Trophoblast cell (in vitro differentiated cells and primary cell): ENCODE results near the gene INAVA.
A peak's percentile ranks its signal among the peaks of the same experiment; 100 is the strongest.

Experiments used
- DNase-seq, 2 donors: peaks; one replicate each; pipeline ENCODE4 v3.0.0-alpha.2; 2016
- H2AFZ ChIP-seq: 2 replicates; pipeline ENCODE4 v1.6.1; 2013; ENCODE audit warnings: low read length, moderate library complexity, mild to moderate bottlenecking; ENCODE audit not compliant: insufficient read depth, poor library complexity
- H2AK5ac ChIP-seq: 2 replicates; pipeline ENCODE4 v1.6.1; 2013; ENCODE audit warnings: mild to moderate bottlenecking, low read length
- H2BK120ac ChIP-seq: 2 replicates; pipeline ENCODE4 v1.6.1; 2013; ENCODE audit warnings: low read length, mild to moderate bottlenecking, moderate library complexity; ENCODE audit not compliant: insufficient read depth, poor library complexity
- H2BK12ac ChIP-seq: 2 replicates; pipeline ENCODE4 v1.6.1; 2013; ENCODE audit warnings: mild to moderate bottlenecking, low read length, moderate library complexity
- H2BK5ac ChIP-seq: 2 replicates; pipeline ENCODE4 v1.6.1; 2013; ENCODE audit warnings: low read length, low read depth, moderate library complexity, mild to moderate bottlenecking; ENCODE audit not compliant: poor library complexity
- H3K14ac ChIP-seq: 2 replicates; pipeline ENCODE4 v1.6.1; 2013; ENCODE audit warnings: mild to moderate bottlenecking, low read length
- H3K18ac ChIP-seq: 2 replicates; pipeline ENCODE4 v1.6.1; 2013; ENCODE audit warnings: mild to moderate bottlenecking, low read length
- H3K23ac ChIP-seq: 2 replicates; pipeline ENCODE4 v1.6.1; 2013; ENCODE audit warnings: low read length
- H3K27ac ChIP-seq: 2 replicates; pipeline ENCODE4 v1.5.1; 2013; ENCODE audit warnings: low read depth, mild to moderate bottlenecking, inconsistent platforms, low read length, moderate library complexity
- H3K27me3 ChIP-seq: 2 replicates; pipeline ENCODE4 v1.6.1; 2013; ENCODE audit warnings: inconsistent platforms, mild to moderate bottlenecking, low read length, moderate library complexity; ENCODE audit not compliant: insufficient read depth
- H3K36me3 ChIP-seq, 2 experiments: 1 replicate in 1 of 2; 2 replicates in 1 of 2; pipeline ENCODE4 v1.6.1; 2013; ENCODE audit warnings: low read length in 2 of 2, mild to moderate bottlenecking in 2 of 2, moderate library complexity in 1 of 2; ENCODE audit not compliant: insufficient read depth in 2 of 2, control insufficient read depth in 1 of 2
- H3K4ac ChIP-seq: 2 replicates; pipeline ENCODE4 v1.6.1; 2013; ENCODE audit warnings: low read depth, mild to moderate bottlenecking, low read length, moderate library complexity
- H3K4me1 ChIP-seq, 2 experiments: 1 replicate in 1 of 2; 2 replicates in 1 of 2; pipeline ENCODE4 v1.6.1; 2013; ENCODE audit warnings: low read length in 2 of 2, mild to moderate bottlenecking in 2 of 2, moderate library complexity in 1 of 2; ENCODE audit not compliant: insufficient read depth in 2 of 2, control insufficient read depth in 1 of 2
- H3K4me2 ChIP-seq: 2 replicates; pipeline ENCODE4 v1.6.1; 2013; ENCODE audit warnings: inconsistent platforms, mild to moderate bottlenecking, low read length, moderate library complexity
- H3K4me3 ChIP-seq: 2 replicates; pipeline ENCODE4 v1.5.1; 2013; ENCODE audit warnings: mild to moderate bottlenecking, low read depth, low read length, inconsistent platforms
- H3K79me1 ChIP-seq: one replicate; pipeline ENCODE4 v1.6.1; 2013; ENCODE audit warnings: low read length
- H3K79me2 ChIP-seq: 2 replicates; pipeline ENCODE4 v1.6.1; 2013; ENCODE audit warnings: low read length, mild to moderate bottlenecking; ENCODE audit not compliant: control insufficient read depth, insufficient read depth, poor library complexity
- H3K9ac ChIP-seq: 2 replicates; pipeline ENCODE4 v1.6.1; 2013; ENCODE audit warnings: mild to moderate bottlenecking, low read length
- H3K9me3 ChIP-seq: 2 replicates; pipeline ENCODE4 v1.6.1; 2013; ENCODE audit warnings: low read depth, mild to moderate bottlenecking, control low read depth, inconsistent platforms, low read length; ENCODE audit not compliant: insufficient read depth
- H4K12ac ChIP-seq: 2 replicates; pipeline ENCODE4 v1.6.1; 2013; ENCODE audit warnings: low read depth, mild to moderate bottlenecking, low read length, moderate library complexity
- H4K8ac ChIP-seq: 2 replicates; pipeline ENCODE4 v1.6.1; 2013; ENCODE audit warnings: low read depth, mild to moderate bottlenecking, low read length, moderate library complexity
- H4K91ac ChIP-seq: one replicate; pipeline ENCODE4 v1.6.1; 2013; ENCODE audit warnings: low read depth, mild to moderate bottlenecking, low read length, moderate library complexity
- WGBS: extraction: QIAGEN DNeasy Blood & Tissue Kit; methylation state at CpG from one replicate; pipeline ENCODE4 v1.1.7; 2013; ENCODE audit warnings: missing lambda C conversion rate; ENCODE audit not compliant: insufficient read length, insufficient coverage; ENCODE audit errors: extremely low coverage; 5-methylcytosine and 5-hydroxymethylcytosine counted together

INAVA gene

DNA sequence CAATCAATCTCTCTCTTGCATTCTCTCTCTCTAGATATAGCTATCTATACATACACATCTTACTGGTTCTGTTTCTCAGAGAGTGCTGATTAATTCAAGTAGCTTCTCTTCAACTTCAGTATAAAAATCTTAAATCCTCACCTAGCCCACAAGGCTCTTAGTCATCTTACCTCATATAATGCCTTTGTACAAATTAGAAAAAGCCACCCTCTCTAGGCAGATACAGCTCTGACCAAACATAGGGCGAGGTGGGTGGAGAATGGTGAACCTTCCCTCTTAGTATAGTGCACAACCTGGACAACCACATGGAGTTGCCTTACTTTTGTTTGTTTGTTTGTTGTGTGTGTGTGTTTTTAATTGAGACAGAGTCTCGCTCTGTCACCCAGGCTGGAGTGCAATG is 5.1 kb upstream of the INAVA start:
- no peaks in the 10 kb centered on the region for H3K36me3 ChIP-seq
- H2BK12ac ChIP-seq: no peak overlapping the region
- H3K4me1 ChIP-seq: peaks cover 33 to 38% of the 10 kb centered on the region in 2 experiments
- H2AFZ ChIP-seq: no peak overlapping the region
- H3K79me1 ChIP-seq: peaks cover 26% of the 10 kb centered on the region
- no peak overlapping the region for H3K4me3 ChIP-seq
- DNase-seq: no peak
- H3K27ac ChIP-seq: no peak overlapping the region
- peaks cover 17% of the 10 kb centered on the region for H3K79me2 ChIP-seq
- no peak overlapping the region for H2AK5ac ChIP-seq
- H2BK120ac ChIP-seq: no peak overlapping the region
- no peak overlapping the region for H4K91ac ChIP-seq
- no peak overlapping the region for H3K23ac ChIP-seq
- H3K14ac ChIP-seq: no peak overlapping the region
- no peak overlapping the region for H3K4me2 ChIP-seq
- H3K27me3 ChIP-seq: no peaks in the 10 kb centered on the region
- no peak overlapping the region for H4K12ac ChIP-seq
- H2BK5ac ChIP-seq: no peak overlapping the region
- WGBS: no CpG with 5 or more reads among the region's 2 CpGs
- H3K18ac ChIP-seq: no peak overlapping the region
- H3K4ac ChIP-seq: no peak overlapping the region
- no peak overlapping the region for H3K9ac ChIP-seq
- no peak overlapping the region for H4K8ac ChIP-seq
- H3K9me3 ChIP-seq: no peaks in the 10 kb centered on the region

DNA sequence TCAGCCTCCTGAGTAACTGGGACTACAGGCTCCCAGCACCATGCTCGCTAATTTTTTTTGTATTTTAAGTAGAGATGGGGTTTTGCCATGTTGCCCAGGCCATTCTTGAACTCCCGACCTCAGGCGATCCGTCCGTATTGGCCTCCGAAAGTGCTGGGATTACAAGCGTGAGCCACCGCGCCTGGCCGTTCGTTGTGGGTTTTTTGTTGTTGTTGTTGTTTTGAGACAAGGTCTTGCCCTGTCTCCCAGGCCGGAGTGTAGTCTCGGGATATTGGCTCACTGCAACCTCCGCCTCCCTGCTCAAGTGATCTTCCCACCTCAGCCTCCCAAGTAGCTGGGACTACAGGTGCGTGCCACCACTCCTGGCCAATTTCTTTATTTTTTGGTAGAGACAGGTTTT is 4.7 kb upstream of the INAVA start:
- Histone ChIP-seq H3K4me1 (peaks cover 36 to 42% of the 10 kb centered on the region in 2 experiments), H3K18ac (no peak overlapping the region), H3K4me3 (no peak overlapping the region), H3K14ac (no peak overlapping the region), H3K4me2 (no peak overlapping the region), H3K23ac (no peak overlapping the region), H2AK5ac (no peak overlapping the region), H3K79me1 (peaks cover 29% of the 10 kb centered on the region), H3K36me3 (no peaks in the 10 kb centered on the region), H4K12ac (no peak overlapping the region), H4K8ac (no peak overlapping the region), H2AFZ (no peak overlapping the region), H2BK12ac (no peak overlapping the region), H4K91ac (no peak overlapping the region), H2BK120ac (no peak overlapping the region), H2BK5ac (no peak overlapping the region), H3K4ac (no peak overlapping the region), H3K9me3 (no peaks in the 10 kb centered on the region), H3K9ac (no peak overlapping the region), H3K27me3 (no peaks in the 10 kb centered on the region), H3K79me2 (peaks cover 20% of the 10 kb centered on the region), H3K27ac (no peak overlapping the region)
- DNase-seq: no peak
- no CpG with 5 or more reads among the region's 15 CpGs for WGBS

DNA sequence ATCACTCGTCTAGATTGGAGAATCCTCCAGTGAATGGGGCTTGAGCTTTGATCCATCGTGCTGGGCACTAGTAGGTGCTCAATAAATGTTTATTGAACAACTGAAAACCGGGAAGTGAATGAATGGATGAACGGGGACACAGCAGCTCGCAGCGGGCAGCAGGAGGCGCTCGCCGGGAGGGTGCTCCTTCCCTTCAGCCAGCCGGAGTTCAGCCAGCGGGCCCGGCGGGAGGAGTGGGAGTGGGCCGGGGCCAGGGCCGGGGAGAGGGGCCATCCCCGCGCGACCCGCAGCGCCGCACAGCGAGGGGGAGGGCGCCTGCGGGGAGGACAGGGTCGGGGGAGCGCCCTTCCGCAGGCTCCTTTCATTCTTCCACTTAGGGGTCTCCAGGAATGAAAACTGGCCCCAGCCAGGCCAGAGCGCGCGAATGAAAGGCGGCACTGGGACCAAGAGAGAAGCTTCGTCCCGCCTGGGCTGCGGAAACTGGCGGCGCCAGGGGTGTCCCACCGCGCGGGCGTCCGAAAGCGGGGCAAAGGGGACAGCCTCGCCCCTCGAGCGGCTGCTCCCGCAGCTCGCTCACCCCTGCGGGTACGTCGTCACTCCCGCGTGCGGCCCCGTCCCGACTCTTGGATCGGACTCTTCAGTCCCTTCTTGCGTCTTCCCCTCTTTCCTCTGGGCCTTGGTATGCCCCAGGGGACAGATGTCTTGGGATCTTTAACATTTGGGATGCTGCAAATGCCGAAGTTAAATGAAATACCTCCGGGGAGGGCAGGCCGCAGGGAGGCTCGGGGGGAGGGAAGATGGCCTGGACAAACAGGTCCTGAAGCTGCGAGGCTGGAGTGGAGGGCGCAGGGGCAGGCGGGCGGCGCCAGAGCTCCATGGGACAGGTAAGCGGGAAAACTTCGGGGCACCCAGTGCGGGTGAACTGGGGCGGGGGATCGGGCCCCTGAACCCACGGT is 3.6 kb upstream of the INAVA start:
- Histone ChIP-seq H3K14ac (peak overlapping the region; percentile 94), H2AK5ac (peak overlapping the region; percentile 57), H3K79me1 (peaks cover 38% of the 10 kb centered on the region), H4K91ac (peak overlapping the region; percentile 94), H2BK5ac (peak overlapping the region; percentile 99), H3K23ac (no peak overlapping the region), H4K12ac (peak overlapping the region; percentile 55), H3K9ac (peak overlapping the region; percentile 91), H3K4me3 (peak overlapping the region; percentile 68), H3K36me3 (peaks cover 0 to 5% of the 10 kb centered on the region in 2 experiments), H3K27me3 (no peaks in the 10 kb centered on the region), H3K4me2 (peak overlapping the region; percentile 52), H4K8ac (peak overlapping the region; percentile 78), H2BK120ac (peak overlapping the region; percentile 99), H3K79me2 (peaks cover 27% of the 10 kb centered on the region), H3K4ac (peak overlapping the region; percentile 57), H3K18ac (peak overlapping the region; percentile 89), H3K9me3 (no peaks in the 10 kb centered on the region), H2AFZ (peak overlapping the region; percentile 80), H2BK12ac (peak overlapping the region; percentile 55), H3K27ac (peak overlapping the region; percentile 99), H3K4me1 (peaks cover 47 to 53% of the 10 kb centered on the region in 2 experiments)
- WGBS: no CpG with 5 or more reads among the region's 72 CpGs
- peak; percentile 94 to 96 for DNase-seq

- Histone ChIP-seq H3K36me3 (peaks cover 0 to 5% of the 10 kb centered on the region in 2 experiments), H3K4ac (peak overlapping the region; percentile 57), H3K27me3 (no peaks in the 10 kb centered on the region), H4K12ac (peak overlapping the region; percentile 39), H3K79me2 (peaks cover 27% of the 10 kb centered on the region), H4K91ac (peak overlapping the region; percentile 94), H3K79me1 (peaks cover 38% of the 10 kb centered on the region), H3K4me3 (peak overlapping the region; percentile 68), H3K4me2 (peak overlapping the region; percentile 52), H3K9me3 (no peaks in the 10 kb centered on the region), H3K4me1 (peaks cover 47 to 56% of the 10 kb centered on the region in 2 experiments), H3K18ac (peak overlapping the region; percentile 17), H3K23ac (no peak overlapping the region), H3K27ac (peak overlapping the region; percentile 99), H2AK5ac (no peak overlapping the region), H3K14ac (peak overlapping the region; percentile 65), H3K9ac (peak overlapping the region; percentile 20), H2BK12ac (peak overlapping the region; percentile 11), H2BK120ac (peak overlapping the region; percentile 65), H2BK5ac (peak overlapping the region; percentile 84), H2AFZ (peak overlapping the region; percentile 65), H4K8ac (peak overlapping the region; percentile 64)
- WGBS: no CpG with 5 or more reads among the region's 8 CpGs
- DNase-seq: peak; percentile 25 to 54
Observed at GRCh38 chr1:200891774-200892157, 2.9 kb upstream of the INAVA start.
